Measurements from ENCODE around the gene ZGRF1.
"Not testable (repeated sequence)": the region's sequence is repeated elsewhere in the genome, so short reads cannot be mapped to it uniquely, and the experiment has no call there.

Gene ZGRF1, protein sequence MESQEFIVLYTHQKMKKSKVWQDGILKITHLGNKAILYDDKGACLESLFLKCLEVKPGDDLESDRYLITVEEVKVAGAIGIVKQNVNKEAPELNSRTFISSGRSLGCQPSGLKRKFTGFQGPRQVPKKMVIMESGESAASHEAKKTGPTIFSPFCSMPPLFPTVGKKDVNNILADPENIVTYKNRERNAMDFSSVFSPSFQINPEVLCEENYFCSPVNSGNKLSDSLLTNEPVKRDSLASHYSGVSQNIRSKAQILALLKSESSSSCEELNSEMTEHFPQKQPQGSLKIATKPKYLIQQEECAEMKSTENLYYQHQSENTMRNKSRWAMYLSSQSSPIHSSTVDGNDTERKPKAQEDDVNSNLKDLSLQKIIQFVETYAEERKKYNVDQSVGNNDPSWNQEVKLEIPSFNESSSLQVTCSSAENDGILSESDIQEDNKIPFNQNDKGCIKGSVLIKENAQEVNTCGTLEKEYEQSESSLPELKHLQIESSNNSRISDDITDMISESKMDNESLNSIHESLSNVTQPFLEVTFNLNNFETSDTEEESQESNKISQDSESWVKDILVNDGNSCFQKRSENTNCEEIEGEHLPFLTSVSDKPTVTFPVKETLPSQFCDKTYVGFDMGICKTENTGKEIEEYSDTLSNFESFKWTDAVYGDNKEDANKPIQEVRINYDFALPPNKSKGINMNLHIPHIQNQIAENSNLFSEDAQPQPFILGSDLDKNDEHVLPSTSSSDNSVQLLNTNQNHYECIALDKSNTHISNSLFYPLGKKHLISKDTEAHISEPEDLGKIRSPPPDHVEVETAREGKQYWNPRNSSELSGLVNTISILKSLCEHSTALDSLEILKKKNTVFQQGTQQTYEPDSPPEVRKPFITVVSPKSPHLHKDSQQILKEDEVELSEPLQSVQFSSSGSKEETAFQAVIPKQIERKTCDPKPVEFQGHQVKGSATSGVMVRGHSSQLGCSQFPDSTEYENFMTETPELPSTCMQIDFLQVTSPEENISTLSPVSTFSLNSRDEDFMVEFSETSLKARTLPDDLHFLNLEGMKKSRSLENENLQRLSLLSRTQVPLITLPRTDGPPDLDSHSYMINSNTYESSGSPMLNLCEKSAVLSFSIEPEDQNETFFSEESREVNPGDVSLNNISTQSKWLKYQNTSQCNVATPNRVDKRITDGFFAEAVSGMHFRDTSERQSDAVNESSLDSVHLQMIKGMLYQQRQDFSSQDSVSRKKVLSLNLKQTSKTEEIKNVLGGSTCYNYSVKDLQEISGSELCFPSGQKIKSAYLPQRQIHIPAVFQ (N-terminal part only)

GRCh38 chr4:112636688-112637551, at the start of gene ZGRF1, which contains the start of gene LARP7:
Gene ZGRF1 (minus strand): TSS chr4:112636909. CDS start chr4:112633176, 3,733 bp downstream.
Gene LARP7 (plus strand): TSS chr4:112637143. CDS start chr4:112644670, 7,527 bp downstream.
- peak; percentile 94 for DNase-seq

DNA sequence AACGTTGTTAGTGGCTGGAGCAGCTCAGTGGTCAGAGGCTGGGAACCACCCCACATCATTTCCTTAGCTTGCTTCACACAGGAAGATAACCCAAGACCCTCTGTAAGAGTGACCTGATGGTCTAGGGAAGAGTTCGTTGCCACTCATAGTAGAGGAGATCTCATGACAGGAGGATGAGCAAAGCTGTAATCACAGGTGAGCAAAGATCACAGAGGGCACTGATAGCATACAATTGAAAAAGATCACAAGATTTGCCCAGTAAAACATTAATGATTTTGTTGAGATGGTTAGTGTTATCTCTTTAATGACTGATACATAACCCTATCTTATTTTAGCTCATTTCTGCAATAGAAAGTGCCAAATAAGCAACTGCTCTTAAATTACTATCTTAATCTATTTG, 44.3 kb upstream of the ZGRF1 start:
- no peak for DNase-seq

DNA sequence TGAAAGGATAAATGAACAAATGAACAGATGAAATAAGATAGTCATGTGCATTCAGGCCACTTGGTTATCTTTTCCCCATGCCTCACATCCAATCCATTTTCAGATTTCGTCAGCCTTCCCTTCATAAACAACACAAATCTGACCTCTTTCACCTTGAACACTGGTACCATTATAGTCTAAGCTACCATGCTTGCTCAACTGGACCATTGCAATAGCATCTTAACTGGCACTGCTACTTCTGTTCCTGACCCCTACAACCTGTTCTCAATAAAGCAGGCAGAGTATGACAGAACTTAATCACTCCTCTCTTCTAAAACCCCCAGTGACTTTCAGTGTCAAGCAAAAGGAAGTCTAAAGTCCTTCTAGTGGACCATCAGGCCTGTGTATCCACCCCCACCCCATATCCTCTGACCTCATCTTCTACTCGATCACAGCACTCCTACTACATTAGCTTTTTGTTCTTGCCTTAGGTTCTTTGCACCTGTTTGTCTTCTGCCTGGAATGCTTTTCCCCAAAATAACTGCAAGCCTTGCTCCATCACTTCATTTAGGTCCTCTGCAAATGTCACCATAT, 40.9 kb upstream of the ZGRF1 start:
- no peak for DNase-seq

- no peak for DNase-seq
These were observed 37.7 kb upstream of the ZGRF1 start for GRCh38 chr4:112674376-112674775.

DNA sequence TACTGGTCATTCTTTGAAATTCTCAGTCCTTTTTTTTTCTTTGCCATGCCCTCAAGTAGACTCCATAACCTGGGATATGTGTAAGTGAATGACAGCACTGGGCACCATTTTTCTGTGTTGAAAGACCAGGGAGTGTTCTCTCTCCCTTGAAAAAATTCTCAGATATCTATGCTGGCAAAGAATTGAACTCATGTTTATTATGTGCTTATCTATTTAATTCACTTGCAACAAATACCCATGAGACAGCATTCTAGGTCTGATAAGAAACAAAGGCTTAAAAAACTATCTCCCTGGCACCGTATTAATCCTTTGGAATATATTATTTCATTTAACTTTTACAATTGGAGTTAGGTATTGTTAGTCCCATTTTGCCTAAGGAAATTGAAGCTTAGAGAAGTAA, 37.0 kb upstream of the ZGRF1 start:
- DNase-seq, result no peak

- no peak for DNase-seq
These were observed 36.4 kb upstream of the ZGRF1 start for GRCh38 chr4:112673076-112673475.

- no peak for DNase-seq
These were observed 31.4 kb upstream of the ZGRF1 start for GRCh38 chr4:112668131-112668530.

DNA sequence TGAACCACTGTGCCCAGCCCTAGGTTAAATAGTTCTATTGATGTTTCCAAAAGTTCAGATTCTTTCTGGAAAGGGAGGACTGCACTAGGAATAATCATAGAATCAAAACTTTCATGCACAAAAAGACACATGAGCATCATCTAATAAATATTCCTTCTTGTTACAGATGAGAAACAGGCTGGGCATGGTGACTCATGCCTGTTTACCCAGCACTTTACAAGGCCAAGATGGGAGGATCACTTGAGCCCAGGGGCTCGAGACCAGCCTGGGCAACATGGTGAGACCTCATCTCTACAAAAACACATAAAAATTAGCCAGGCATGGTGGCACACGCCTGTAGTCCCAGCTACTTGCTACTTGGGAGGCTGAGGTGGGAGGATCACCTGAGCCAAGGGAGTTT, 27.9 kb upstream of the ZGRF1 start:
- DNase-seq, result no peak

- DNase-seq, result not testable (repeated sequence)
These were observed 19.4 kb upstream of the ZGRF1 start for GRCh38 chr4:112656115-112656514.

- DNase-seq, result no peak
These were observed 18.6 kb upstream of the ZGRF1 start for GRCh38 chr4:112655270-112655669.

- no peak for DNase-seq
These were observed 15.5 kb upstream of the ZGRF1 start for GRCh38 chr4:112652216-112652615.

- no peak for DNase-seq
These were observed 14.9 kb upstream of the ZGRF1 start for GRCh38 chr4:112651641-112652040.

GRCh38 chr4:112650332-112650731, 13.6 kb upstream of the ZGRF1 start:
- no peak for DNase-seq

DNA sequence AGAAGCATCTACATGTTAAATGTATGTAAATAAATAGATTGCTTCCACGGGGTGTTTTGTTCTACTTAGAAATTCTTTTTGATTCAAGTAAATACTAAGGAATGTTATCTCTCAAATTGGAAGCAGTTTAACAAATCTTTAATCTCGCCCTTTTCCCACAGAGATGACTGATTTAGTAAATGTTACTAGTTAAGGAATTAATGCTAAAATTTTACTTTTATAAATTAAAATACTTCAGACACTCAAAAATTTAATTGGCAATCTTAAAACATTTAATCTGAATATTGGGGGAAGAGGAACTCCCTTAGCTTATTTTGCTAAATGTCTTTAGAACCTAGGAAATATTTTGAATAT, 12.3 kb upstream of the ZGRF1 start:
- DNase-seq, result no peak

GRCh38 chr4:112648263-112649054, 11.8 kb upstream of the ZGRF1 start:
- no peak for DNase-seq

- no peak for DNase-seq
These were observed 11.1 kb upstream of the ZGRF1 start for GRCh38 chr4:112647785-112648184.

DNA sequence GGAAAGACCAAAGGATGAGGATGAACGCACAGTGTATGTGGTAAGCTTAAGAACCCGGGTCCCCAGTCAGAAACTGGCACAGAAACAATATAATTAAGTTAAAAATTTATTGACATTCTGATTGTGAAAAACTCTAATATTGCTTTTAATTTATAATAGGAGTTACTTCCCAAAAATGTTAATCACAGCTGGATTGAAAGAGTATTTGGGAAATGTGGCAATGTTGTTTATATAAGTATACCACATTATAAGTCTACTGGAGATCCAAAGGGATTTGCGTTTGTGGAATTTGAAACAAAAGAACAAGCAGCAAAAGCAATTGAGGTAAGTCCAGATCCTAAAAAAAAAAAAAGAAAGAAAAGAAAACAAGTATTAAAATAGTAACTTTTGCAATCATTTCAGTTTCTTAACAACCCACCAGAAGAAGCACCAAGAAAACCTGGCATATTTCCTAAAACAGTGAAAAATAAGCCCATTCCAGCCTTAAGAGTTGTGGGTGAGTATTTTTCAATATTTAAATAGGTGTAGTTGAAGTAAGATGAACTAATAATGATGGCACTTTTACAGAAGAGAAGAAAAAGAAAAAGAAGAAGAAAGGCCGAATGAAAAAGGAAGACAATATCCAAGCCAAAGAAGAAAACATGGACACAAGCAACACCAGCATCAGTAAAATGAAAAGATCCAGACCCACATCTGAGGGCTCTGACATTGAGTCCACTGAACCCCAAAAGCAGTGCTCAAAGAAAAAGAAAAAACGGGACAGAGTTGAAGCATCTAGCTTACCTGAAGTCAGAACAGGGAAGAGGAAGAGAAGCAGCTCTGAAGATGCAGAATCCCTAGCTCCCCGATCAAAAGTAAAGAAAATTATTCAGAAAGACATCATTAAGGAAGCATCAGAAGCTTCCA, 10.2 kb upstream of the ZGRF1 start:
- DNase-seq, result no peak

DNA sequence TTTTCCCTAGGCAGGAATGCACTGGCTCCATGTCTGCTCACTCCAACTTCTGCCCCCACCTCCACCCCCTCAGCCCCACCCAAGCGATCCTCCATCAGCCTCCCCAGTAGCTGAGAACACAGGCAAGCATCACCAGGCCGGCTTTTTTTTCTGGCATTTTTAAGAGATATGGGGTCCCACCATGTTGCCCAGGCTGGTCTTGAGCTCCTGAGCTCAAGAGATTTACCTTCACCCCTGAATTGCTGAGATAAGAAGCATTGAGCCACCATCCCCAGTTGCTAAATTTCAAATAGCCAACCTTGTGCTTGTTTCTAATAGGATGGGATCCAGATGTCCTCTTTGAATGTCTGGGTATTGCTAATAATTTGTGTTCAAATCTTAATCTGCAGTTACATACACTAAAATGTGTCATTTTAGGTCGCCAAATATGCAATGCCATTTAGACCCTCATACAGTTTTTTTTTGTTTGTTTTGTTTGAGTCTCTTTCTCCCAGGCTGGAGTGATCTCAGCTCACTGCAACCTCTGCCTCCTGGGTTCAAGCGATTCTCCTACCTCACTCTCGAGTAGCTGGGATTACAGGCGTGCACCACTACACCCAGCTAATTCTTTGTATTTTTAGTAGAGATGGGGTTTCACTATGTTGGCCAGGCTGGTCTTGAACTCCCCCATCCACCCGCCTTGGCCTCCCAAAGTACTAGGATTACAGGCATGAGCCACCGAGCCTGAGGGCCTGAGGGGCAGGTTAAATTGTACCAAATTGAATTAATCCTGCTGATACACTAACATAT, 9.0 kb upstream of the ZGRF1 start:
- DNase-seq, result no peak

Data from NCI-H1105 (cell line).